ENCODE data around the gene WDR43.

GRCh38 chr2:28906376-28906775, 11.9 kb downstream of the WDR43 start:
- no peak for TF ChIP-seq FOXP2 (optimal IDR thresholded peaks at IDR 0.05; ENCODE audit: control extremely low read depth, extremely low read length, insufficient read depth)
- TF ChIP-seq POLR2AphosphoS5 (IDR thresholded peaks at IDR 0.05; ENCODE audit: borderline replicate concordance, low read depth, low read length): no peak
